T-helper 17 cell (primary cell): Measurements from ENCODE around the gene TMTC1. TPM values are rescaled to one million over a fixed set of nuclear protein-coding genes. Genes with fewer than 3 reads are reported as not detected.

ENCODE experiments used
- ATAC-seq: fragments of 150-1000 bp; cut with Tn5 transposase; 2 replicates; pipeline ENCODE4 v1.10.0; 2021; ENCODE audit warnings: mild to moderate bottlenecking, moderate library complexity
- DNase-seq, 3 donors: peaks; one replicate each; pipeline versions ENCODE4 v3.0.0 to v3.0.0-alpha.2; 2020 to 2021
- H3K9me3 ChIP-seq: one replicate; pipeline ENCODE4 v1.7.0; 2013; ENCODE audit warnings: low read length, mild to moderate bottlenecking; ENCODE audit not compliant: control insufficient read depth, poor library complexity, severe bottlenecking
- H3K27ac Mint-ChIP-seq: one replicate; pipeline ENCODE4 v1.8.0; 2022; ENCODE audit warnings: mild to moderate bottlenecking, moderate library complexity, mixed read lengths
- H3K27me3 Mint-ChIP-seq: one replicate; pipeline ENCODE4 v1.8.0; 2022; ENCODE audit warnings: mixed read lengths
- H3K36me3 Mint-ChIP-seq: one replicate; pipeline ENCODE4 v1.8.0; 2022; ENCODE audit warnings: low read depth, mixed read lengths
- H3K4me1 Mint-ChIP-seq: one replicate; pipeline ENCODE4 v1.8.0; 2022; ENCODE audit warnings: mild to moderate bottlenecking, mixed read lengths
- H3K4me3 Mint-ChIP-seq: one replicate; pipeline ENCODE4 v1.8.0; 2022; ENCODE audit warnings: mild to moderate bottlenecking, moderate library complexity, mixed read lengths
- total RNA-seq, 4 donors: library from RNA in 2 of 4; stranded (reverse) in 2 of 4; gene quantifications; one replicate each; pipeline ENCODE4 v1.2.3 and lab custom pipeline; 2022 to 2026

TMTC1 gene
- total RNA-seq, 2 donors from 2014 or later, result 0.40 TPM; not detected in 1

DNA sequence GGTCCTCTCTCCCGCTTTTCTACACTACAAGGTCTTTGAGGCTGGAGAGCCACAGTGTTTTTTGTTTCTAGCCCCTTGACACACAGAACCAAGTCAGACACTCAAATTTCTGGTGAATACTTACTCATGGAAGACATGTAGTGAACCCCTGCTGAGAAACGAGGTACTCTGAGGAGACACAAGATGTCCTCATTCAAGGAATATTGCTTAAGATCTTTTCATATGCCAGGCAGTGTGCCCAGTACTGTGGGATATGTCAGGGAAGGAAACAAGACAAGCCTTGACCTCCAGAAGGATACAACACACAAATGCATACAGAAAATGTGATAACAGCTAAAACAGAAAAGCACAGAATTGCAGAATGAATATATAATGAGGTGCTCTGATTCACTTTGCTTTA lies 75.9 kb downstream of the TMTC1 start:
- ATAC-seq, result no peak
- Mint-ChIP-seq H3K4me1 (no peaks in the 10 kb centered on the region), H3K36me3 (no peaks in the 10 kb centered on the region), H3K27ac (no peak overlapping the region), H3K27me3 (peaks cover 13% of the 10 kb centered on the region), H3K4me3 (no peak overlapping the region)
- H3K9me3 ChIP-seq, result no peaks in the 10 kb centered on the region
- no peak for DNase-seq

DNA sequence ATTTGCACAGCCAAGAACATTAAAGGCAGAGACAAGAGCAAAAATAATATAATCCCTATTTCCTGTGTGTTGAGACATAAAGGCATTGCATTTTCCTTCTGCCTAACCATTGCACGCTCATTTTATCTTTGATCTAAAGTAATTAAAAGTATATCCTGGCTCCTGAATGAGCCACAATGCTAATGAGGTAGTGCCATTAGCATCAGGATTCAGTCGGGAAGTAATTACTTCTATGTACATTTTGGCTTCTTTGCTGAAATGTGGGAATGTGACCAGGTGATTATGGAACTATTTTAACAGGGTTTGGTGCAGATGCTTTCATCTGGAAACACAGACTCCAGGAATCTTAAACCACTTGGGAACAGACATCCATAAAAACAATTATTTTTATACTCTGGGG lies 77.4 kb downstream of the TMTC1 start:
- H3K36me3 Mint-ChIP-seq, result no peaks in the 10 kb centered on the region
- H3K27me3 Mint-ChIP-seq, result peaks cover 10% of the 10 kb centered on the region
- no peak overlapping the region for H3K4me3 Mint-ChIP-seq
- no peaks in the 10 kb centered on the region for H3K9me3 ChIP-seq
- H3K27ac Mint-ChIP-seq, result no peak overlapping the region
- DNase-seq, result no peak
- no peaks in the 10 kb centered on the region for H3K4me1 Mint-ChIP-seq
- ATAC-seq, result no peak

DNA sequence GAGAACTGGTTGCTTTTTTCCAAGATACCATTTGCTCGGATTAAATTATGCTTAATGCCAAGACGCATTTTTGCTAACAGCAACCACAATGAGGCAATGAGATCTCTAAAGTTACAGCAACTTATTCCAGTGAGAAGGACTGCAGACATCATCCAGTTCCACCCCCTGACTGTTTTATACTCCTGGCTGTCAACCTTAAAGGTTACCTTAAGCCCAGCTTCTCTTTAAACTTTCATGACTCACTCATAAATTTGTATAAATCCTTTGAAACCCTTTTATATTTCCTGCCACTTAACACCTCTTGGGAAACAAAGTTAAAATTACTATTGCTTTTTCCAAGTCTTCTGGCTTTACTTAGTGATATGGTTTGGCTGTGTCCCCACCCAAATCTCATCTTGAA lies 80.2 kb downstream of the TMTC1 start:
- H3K4me1 Mint-ChIP-seq, result no peaks in the 10 kb centered on the region
- H3K36me3 Mint-ChIP-seq, result no peaks in the 10 kb centered on the region
- H3K9me3 ChIP-seq, result no peaks in the 10 kb centered on the region
- H3K27ac Mint-ChIP-seq, result no peak overlapping the region
- ATAC-seq (no peak), DNase-seq (no peak)
- H3K27me3 Mint-ChIP-seq, result peaks cover 5% of the 10 kb centered on the region
- H3K4me3 Mint-ChIP-seq, result no peak overlapping the region

DNA sequence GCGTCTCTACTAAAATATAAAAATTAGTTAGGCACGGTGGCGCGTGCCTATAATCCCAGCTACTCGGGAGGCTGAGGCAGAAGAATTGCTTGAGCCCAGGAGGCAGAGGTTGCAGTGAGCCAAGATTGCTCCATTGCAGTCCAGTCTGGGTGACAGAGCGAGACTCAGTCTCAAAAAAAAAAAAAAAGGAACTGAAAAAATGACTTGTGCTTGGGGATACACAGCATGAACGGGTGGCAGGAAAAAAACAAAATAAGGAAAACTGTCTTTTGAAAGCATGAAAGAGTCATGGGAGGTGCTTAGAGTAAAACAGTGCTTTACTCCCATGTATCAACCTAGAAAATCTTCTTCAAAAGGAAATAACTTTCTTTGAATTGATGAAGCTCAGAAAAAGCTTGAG lies 80.8 kb downstream of the TMTC1 start:
- ATAC-seq (no peak), DNase-seq (no peak)
- Mint-ChIP-seq H3K36me3 (no peaks in the 10 kb centered on the region), H3K27ac (no peak overlapping the region), H3K4me1 (no peaks in the 10 kb centered on the region), H3K27me3 (no peaks in the 10 kb centered on the region), H3K4me3 (no peak overlapping the region)
- H3K9me3 ChIP-seq, result no peaks in the 10 kb centered on the region

DNA sequence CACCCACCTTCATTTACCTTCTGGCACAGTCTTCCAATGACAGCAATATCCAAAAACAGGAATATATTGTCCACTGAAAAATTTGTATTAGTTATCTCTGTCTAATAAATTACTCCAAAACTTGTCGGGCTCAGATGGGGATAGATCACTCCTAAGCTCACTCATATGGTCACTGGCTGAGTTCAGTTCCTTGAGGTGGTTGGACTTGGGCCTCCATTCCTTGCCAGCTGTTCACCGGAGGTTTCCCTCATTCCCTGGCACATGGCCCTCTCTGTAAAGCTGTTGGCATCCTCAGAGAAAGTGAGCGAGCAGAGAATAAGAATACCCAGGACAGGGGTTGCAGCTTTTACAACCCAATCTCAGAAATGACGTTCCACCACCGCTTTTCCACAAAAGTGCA lies 81.5 kb downstream of the TMTC1 start:
- DNase-seq, result no peak
- Mint-ChIP-seq H3K36me3 (no peaks in the 10 kb centered on the region), H3K27ac (no peak overlapping the region), H3K4me3 (no peak overlapping the region), H3K4me1 (no peaks in the 10 kb centered on the region), H3K27me3 (no peaks in the 10 kb centered on the region)
- ATAC-seq, result no peak
- H3K9me3 ChIP-seq, result no peaks in the 10 kb centered on the region

DNA sequence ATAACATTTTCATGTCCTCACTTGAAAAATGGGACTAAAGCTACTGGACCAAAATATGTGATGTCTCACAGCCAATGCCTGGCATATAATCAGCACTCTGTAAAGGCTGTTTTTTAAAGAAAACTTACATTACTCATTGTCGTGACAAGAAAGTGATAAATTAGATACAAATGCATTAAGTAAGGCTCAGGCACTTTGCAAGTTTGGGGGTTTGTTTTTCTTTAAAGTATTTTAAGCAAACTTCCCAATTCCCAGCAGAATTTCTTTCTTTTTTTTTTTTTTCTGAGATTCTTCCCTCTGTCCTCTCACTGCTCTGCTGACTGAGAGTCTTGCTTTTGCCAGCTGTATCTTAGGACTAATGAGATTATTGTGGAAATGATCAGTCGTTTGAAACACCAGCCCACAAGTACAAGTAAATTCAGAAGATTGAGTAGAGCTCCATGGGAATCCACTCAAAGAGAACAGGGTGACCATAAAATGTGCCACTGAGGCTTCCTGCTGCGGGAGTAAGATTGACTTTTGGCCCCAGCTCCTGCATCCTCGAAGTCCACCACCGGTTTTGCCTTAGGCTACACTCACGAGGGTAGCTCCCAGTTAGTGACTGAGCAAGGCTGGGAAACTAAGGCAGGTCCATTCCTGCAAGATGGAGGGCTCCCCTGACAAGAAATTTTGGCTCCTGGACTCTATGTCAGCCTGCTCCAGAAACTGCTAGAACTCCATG lies 82.8 kb downstream of the TMTC1 start:
- Mint-ChIP-seq H3K4me1 (no peaks in the 10 kb centered on the region), H3K4me3 (no peak overlapping the region), H3K27me3 (no peaks in the 10 kb centered on the region), H3K27ac (no peak overlapping the region), H3K36me3 (no peaks in the 10 kb centered on the region)
- H3K9me3 ChIP-seq, result no peaks in the 10 kb centered on the region
- ATAC-seq (no peak), DNase-seq (no peak)

DNA sequence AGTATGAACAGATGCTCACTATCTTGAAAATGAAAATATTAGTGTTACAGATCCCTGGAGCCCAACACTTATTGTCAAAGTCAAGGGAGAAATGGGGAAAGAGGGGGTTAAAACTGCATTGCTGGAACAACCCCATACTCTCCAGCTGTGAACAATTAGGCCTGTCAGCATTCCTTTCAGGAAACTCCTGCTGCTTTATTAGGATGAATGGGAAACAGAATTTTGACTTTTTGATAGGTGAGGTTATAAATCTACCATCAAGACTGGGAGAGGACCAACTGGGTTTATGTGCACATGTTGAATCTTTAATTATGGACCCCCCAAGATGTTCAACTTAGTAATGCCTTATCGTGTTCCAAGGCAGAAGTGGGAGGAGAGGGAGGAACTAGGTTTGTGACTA lies 85.0 kb downstream of the TMTC1 start:
- ATAC-seq, result no peak
- no peaks in the 10 kb centered on the region for H3K4me1 Mint-ChIP-seq
- H3K27me3 Mint-ChIP-seq, result no peaks in the 10 kb centered on the region
- no peaks in the 10 kb centered on the region for H3K36me3 Mint-ChIP-seq
- no peaks in the 10 kb centered on the region for H3K9me3 ChIP-seq
- no peak overlapping the region for H3K27ac Mint-ChIP-seq
- no peak overlapping the region for H3K4me3 Mint-ChIP-seq
- DNase-seq, result no peak

DNA sequence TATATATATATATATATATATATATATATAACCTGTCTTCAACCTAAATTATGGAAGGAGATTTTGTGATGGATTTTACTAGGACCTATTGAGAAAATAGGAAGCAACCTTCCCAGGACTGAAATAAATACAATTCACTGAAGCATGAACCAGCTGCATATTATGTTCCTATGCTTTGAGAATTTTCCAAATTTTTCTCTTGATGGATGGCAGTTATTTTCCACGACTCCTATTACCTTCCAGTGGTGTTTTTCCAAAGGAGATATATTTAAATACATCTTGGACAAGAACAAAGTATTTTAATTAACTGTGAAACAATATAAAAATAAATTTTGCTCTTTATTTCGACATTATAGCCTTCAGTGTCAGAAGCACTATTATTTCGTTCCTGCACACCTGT lies 87.9 kb downstream of the TMTC1 start:
- H3K27me3 Mint-ChIP-seq, result peaks cover 7% of the 10 kb centered on the region
- no peaks in the 10 kb centered on the region for H3K9me3 ChIP-seq
- H3K36me3 Mint-ChIP-seq, result no peaks in the 10 kb centered on the region
- no peaks in the 10 kb centered on the region for H3K4me1 Mint-ChIP-seq
- no peak overlapping the region for H3K4me3 Mint-ChIP-seq
- ATAC-seq (no peak), DNase-seq (no peak)
- H3K27ac Mint-ChIP-seq, result no peak overlapping the region

DNA sequence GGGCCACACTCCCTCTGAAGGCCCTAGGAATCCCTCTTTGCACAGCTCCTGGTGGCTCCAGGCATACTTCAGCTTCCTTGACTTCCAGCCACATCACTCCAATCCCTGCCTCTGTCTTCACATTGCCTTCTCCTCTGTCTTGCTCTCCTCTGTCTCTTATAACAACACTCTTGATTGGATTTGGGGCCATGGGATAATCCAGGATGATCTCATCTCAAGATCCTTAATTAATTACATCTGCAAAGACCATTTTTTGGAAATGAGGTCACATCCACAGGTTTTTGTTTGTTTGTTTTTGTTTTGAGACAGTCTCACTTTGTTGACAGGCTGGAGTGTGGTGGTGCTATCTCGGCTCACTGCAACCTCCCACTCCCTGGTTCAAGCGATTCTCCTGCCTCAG lies 88.7 kb downstream of the TMTC1 start:
- DNase-seq (no peak), ATAC-seq (no peak)
- Mint-ChIP-seq H3K27ac (no peak overlapping the region), H3K4me3 (no peak overlapping the region), H3K27me3 (peaks cover 7% of the 10 kb centered on the region), H3K36me3 (no peaks in the 10 kb centered on the region), H3K4me1 (no peaks in the 10 kb centered on the region)
- H3K9me3 ChIP-seq, result no peaks in the 10 kb centered on the region

DNA sequence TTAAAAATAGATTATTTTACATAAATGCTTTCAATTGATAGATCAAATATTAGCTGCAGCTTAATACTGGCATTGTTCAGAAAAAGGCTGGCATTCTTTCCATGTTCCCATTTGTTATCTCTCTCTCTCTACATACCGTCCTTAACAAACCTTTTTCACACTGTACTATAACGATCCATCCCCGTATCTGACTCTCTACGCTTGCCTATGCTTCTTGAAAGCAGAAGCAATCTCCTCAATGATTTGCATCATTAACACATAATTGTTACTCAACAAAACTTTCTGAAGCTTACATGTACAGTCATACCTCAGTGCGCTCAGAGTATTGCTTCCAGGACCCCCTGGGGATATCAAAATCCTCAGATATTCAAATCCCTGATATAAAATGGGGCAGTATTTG lies 89.7 kb downstream of the TMTC1 start:
- DNase-seq (no peak), ATAC-seq (no peak)
- peaks cover 16% of the 10 kb centered on the region for H3K27me3 Mint-ChIP-seq
- peaks cover 2% of the 10 kb centered on the region for H3K36me3 Mint-ChIP-seq
- no peaks in the 10 kb centered on the region for H3K9me3 ChIP-seq
- no peak overlapping the region for H3K27ac Mint-ChIP-seq
- H3K4me1 Mint-ChIP-seq, result no peaks in the 10 kb centered on the region
- no peak overlapping the region for H3K4me3 Mint-ChIP-seq

DNA sequence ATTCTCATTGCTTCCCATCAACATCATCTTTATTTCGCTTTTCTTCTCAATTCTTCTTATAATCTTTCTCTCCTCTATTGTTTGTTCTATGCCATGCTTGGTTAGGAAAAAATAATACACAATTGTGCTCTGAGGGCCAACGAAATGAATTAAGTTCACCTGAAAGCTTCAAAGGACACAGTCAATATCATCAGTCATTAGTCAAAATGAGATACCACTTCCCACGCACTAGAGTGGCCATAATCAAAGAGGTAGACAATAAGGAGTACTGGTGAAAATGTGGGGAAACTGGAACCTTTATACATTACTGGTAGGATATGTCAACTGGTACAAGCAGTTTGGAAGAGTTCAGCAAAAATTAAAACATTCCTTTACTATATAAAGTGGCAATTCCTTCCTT lies 91.5 kb downstream of the TMTC1 start:
- Mint-ChIP-seq H3K36me3 (peaks cover 2% of the 10 kb centered on the region), H3K4me3 (no peak overlapping the region), H3K4me1 (no peaks in the 10 kb centered on the region), H3K27ac (no peak overlapping the region), H3K27me3 (peaks cover 16% of the 10 kb centered on the region)
- DNase-seq (no peak), ATAC-seq (no peak)
- H3K9me3 ChIP-seq, result no peaks in the 10 kb centered on the region

DNA sequence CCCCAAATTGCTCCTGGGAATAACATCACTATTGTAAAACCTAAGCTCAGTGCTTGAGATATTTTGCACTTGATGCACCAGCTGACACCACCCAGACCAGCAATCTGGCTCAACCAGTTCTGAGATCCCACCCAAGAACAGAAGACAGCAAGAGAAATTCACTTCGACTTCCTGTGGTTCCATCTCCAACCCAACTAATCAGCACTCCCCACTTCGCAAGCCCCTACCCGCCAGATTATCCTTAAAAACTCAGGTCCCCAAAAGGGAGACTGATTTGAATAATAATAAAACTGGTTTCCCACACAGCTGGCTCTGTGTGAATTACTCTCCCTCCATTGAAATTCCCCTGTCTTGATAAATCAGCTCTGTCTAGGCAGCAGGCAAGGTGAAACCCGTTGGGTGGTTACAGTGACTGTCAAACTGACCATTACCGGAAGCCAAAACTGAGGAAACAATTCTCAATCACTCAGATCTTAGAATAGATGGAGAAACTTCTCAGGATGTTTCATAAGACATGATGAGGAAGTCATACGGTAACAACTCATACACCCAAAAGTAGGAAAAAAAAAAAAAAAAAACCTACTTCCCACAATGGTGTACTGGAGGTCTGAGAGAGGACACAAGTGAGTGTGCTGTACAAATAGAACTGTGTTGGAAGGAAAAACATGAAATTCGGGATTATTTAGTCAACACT lies 92.4 kb downstream of the TMTC1 start:
- H3K4me1 Mint-ChIP-seq, result no peaks in the 10 kb centered on the region
- no peak overlapping the region for H3K27ac Mint-ChIP-seq
- DNase-seq (no peak), ATAC-seq (no peak)
- peaks cover 2% of the 10 kb centered on the region for H3K36me3 Mint-ChIP-seq
- H3K27me3 Mint-ChIP-seq, result peaks cover 16% of the 10 kb centered on the region
- H3K9me3 ChIP-seq, result no peaks in the 10 kb centered on the region
- no peak overlapping the region for H3K4me3 Mint-ChIP-seq

DNA sequence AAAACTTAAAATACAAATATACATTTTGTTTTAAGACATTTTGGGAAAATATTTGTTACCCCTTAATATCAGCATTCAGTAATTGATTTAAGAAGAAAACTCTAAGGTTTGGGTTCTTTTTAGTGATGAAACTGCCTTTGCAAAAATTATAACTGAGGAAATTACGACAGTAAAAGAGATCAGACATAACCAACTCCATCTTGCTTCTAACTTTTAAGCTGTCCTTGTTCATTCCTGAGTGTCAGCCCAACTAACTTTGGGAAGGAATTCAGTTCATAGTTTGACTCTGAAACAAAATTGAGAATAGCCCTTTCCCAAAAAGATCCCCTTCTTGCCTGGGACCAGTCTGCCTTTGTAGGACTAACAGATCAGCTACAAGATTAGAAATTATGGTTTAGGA lies 93.0 kb downstream of the TMTC1 start:
- no peaks in the 10 kb centered on the region for H3K9me3 ChIP-seq
- Mint-ChIP-seq H3K4me1 (no peaks in the 10 kb centered on the region), H3K27ac (no peak overlapping the region), H3K4me3 (no peak overlapping the region), H3K36me3 (peaks cover 2% of the 10 kb centered on the region), H3K27me3 (peaks cover 16% of the 10 kb centered on the region)
- DNase-seq (no peak), ATAC-seq (no peak)

DNA sequence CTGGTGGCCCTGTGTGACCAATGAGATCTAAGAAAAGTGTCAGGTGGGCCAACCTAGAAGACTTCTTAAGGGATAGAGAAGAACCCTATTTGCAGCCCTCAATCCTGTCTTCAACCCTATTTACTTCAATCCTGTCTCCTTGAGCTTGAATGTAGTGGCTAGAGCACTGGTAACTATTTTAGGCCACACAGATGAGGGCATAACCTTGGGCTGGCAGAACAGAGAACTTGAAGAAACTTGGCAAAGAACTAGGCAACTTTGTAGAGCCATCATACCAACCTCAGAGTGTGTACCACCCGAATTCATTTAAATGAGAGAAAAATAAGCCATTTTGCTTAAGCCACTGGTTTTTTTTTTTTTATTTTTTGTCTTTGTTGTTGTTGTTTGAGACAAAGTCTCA lies 94.8 kb downstream of the TMTC1 start:
- no peak overlapping the region for H3K27ac Mint-ChIP-seq
- H3K36me3 Mint-ChIP-seq, result peaks cover 2% of the 10 kb centered on the region
- no peaks in the 10 kb centered on the region for H3K9me3 ChIP-seq
- H3K4me1 Mint-ChIP-seq, result no peaks in the 10 kb centered on the region
- H3K27me3 Mint-ChIP-seq, result peaks cover 22% of the 10 kb centered on the region
- no peak for ATAC-seq
- DNase-seq, result no peak
- H3K4me3 Mint-ChIP-seq, result no peak overlapping the region
